ENCODE measurements around the gene PTPN18. TPM values are rescaled to one million over a fixed set of nuclear protein-coding genes. Genes with fewer than 3 reads are reported as not detected.

PTPN18 gene
- total and polyA plus RNA-seq, 12 donors = 7.8 to 35.0 (median 12.9) TPM

- H3K27ac ChIP-seq = no peak overlapping the region
- H3K36me3 ChIP-seq = peaks cover 0 to 39% (median 0%) of the 10 kb centered on the region in 9 donors
- no peak overlapping the region for H3K4me3 ChIP-seq
- 91% methylated on average over 3 of the region's 3 CpGs for WGBS, 2 donors
- H3K9me3 ChIP-seq = no peaks in the 10 kb centered on the region
- DNase-seq (no peak), ATAC-seq (no peak)
- no peak for TF ChIP-seq CTCF (IDR thresholded peaks at IDR 0.05)
- no peaks in the 10 kb centered on the region for H3K27me3 ChIP-seq
- H3K4me1 ChIP-seq = peaks cover 3 to 46% (median 14%) of the 10 kb centered on the region in 9 donors
- intact Hi-C loops (cut with DNase I) = no loop called here
Measured at GRCh38 chr2:130378206-130378897, 22.5 kb downstream of the PTPN18 start.

GRCh38 chr2:130378898-130379214 is 23.0 kb downstream of the PTPN18 start:
- Histone ChIP-seq H3K36me3 (peaks cover 0 to 39% (median 0%) of the 10 kb centered on the region in 9 donors), H3K4me3 (no peak overlapping the region), H3K4me1 (peaks cover 3 to 41% (median 10%) of the 10 kb centered on the region in 9 donors), H3K9me3 (no peaks in the 10 kb centered on the region), H3K27ac (no peak overlapping the region), H3K27me3 (no peaks in the 10 kb centered on the region)
- DNase-seq (no peak), ATAC-seq (no peak)
- 85 to 90% methylated on average over 3 of the region's 3 CpGs for WGBS, 2 donors
- TF ChIP-seq CTCF (IDR thresholded peaks at IDR 0.05) = no peak
- intact Hi-C loops (cut with DNase I) = no loop called here

- DNase-seq (no peak), ATAC-seq (peak in 6 of 8 donors; percentile 16 to 40 (median 36))
- Histone ChIP-seq H3K36me3 (peaks cover 0 to 29% (median 0%) of the 10 kb centered on the region in 9 donors), H3K27ac (peak overlapping the region in 3 of 10 donors; percentile 0 to 53 (median 33)), H3K4me3 (no peak overlapping the region), H3K9me3 (no peaks in the 10 kb centered on the region), H3K27me3 (no peaks in the 10 kb centered on the region), H3K4me1 (peaks cover 3 to 34% (median 10%) of the 10 kb centered on the region in 9 donors)
- TF ChIP-seq CTCF (IDR thresholded peaks at IDR 0.05) = no peak
- 87 to 94% methylated on average over 11 of the region's 11 CpGs for WGBS, 2 donors
- intact Hi-C loops (cut with DNase I) = no loop called here
Measured at GRCh38 chr2:130380096-130380934, 24.5 kb downstream of the PTPN18 start.

GRCh38 chr2:130381145-130381544 is 25.3 kb downstream of the PTPN18 start:
- WGBS, 2 donors = 94 to 97% methylated on average over 4 of the region's 4 CpGs
- H3K36me3 ChIP-seq = peaks cover 0 to 24% (median 0%) of the 10 kb centered on the region in 9 donors
- no peak overlapping the region for H3K27ac ChIP-seq
- H3K9me3 ChIP-seq = no peaks in the 10 kb centered on the region
- no peak for TF ChIP-seq CTCF (IDR thresholded peaks at IDR 0.05)
- H3K27me3 ChIP-seq = no peaks in the 10 kb centered on the region
- no peak overlapping the region for H3K4me3 ChIP-seq
- intact Hi-C loops (cut with DNase I) = no loop called here
- DNase-seq (no peak), ATAC-seq (peak in 1 of 8 donors; percentile 5)
- peaks cover 3 to 40% (median 15%) of the 10 kb centered on the region in 9 donors for H3K4me1 ChIP-seq
